NB4 (cell line): ENCODE data around the gene CD28.

Experiments
- POLR2A ChIP-seq: IDR thresholded peaks from 2 replicates; pipeline ENCODE4 v1.6.1; 2011; ENCODE audit warnings: mild to moderate bottlenecking; ENCODE audit not compliant: insufficient read length; ENCODE audit errors: extremely low read depth
- TF ChIP-seq, protein P1 (sequence below): IDR thresholded peaks from one replicate; pipeline ENCODE4 v1.5.1; 2012; ENCODE audit warnings: low read depth, low read length

DNA sequence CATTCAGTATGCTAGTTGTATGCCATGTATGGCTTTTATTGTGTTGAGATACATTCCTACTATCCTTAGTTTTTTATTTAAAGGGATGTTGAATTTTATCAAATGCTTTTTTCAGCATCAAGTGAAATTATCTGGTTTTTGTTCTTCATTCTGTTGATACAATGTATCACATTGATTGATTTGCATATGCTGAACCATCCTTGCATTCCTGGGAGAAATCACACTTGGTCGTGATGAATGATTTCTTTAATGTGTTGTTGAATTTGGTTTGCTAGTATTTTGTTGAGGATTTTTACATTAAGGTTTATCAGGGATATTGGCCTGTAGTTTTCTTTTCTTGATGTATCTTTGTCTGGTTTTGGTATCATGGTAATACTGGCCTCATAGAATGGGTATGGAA is 49.7 kb downstream of the CD28 start:
- no peak for TF ChIP-seq POLR2A
- TF ChIP-seq, protein P1, sequence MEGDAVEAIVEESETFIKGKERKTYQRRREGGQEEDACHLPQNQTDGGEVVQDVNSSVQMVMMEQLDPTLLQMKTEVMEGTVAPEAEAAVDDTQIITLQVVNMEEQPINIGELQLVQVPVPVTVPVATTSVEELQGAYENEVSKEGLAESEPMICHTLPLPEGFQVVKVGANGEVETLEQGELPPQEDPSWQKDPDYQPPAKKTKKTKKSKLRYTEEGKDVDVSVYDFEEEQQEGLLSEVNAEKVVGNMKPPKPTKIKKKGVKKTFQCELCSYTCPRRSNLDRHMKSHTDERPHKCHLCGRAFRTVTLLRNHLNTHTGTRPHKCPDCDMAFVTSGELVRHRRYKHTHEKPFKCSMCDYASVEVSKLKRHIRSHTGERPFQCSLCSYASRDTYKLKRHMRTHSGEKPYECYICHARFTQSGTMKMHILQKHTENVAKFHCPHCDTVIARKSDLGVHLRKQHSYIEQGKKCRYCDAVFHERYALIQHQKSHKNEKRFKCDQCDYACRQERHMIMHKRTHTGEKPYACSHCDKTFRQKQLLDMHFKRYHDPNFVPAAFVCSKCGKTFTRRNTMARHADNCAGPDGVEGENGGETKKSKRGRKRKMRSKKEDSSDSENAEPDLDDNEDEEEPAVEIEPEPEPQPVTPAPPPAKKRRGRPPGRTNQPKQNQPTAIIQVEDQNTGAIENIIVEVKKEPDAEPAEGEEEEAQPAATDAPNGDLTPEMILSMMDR: no peak
